GM12864 (cell line): ENCODE data around the gene GOLGA3.
"Not testable (repeated sequence)": the region's sequence is repeated elsewhere in the genome, so short reads cannot be mapped to it uniquely, and the experiment has no call there.

Source experiments
- DNase-seq: peaks from one replicate; pipeline ENCODE4 v3.0.0-alpha.2; 2011; ENCODE audit warnings: low read depth
- H3K4me3 ChIP-seq: 2 replicates; pipeline ENCODE4 v1.5.1; 2011; ENCODE audit warnings: mild to moderate bottlenecking, low read depth, low read length, control low read depth
- CTCF ChIP-seq: IDR thresholded peaks from 2 replicates; pipeline ENCODE4 v1.5.1; 2011; ENCODE audit warnings: low read depth, mild to moderate bottlenecking, moderate library complexity, low read length, control low read depth, inconsistent platforms; ENCODE audit errors: missing control alignments

The GOLGA3 gene

GRCh38 chr12:132841151-132841550 lies 12.5 kb upstream of the GOLGA3 start:
- no peak for TF ChIP-seq CTCF
- no peak for DNase-seq

DNA sequence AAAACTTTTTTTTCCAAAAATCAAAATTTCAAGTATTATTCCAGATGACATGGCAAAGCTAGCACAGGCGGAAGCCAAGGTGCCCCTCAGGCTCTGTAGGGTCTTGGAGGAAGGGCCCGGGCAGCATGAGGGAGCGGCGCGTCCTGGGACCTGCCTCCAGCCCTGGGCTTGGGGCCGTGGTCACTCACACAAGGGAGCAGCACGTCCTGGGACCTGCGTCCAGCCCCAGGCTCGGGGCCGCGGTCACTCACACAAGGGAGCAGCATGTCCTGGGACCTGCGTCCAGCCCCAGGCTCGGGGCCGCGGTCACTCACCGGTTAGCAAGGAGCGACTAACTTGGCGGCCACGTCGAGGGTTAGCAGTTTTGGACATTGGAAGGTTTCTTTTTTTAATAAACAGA lies 11.9 kb upstream of the GOLGA3 start:
- DNase-seq: no peak
- H3K4me3 ChIP-seq: no peak overlapping the region
- TF ChIP-seq CTCF: no peak

More at GRCh38 chr12:132841151-132841550, 12.5 kb upstream of the GOLGA3 start:
- no peak overlapping the region for H3K4me3 ChIP-seq

DNA sequence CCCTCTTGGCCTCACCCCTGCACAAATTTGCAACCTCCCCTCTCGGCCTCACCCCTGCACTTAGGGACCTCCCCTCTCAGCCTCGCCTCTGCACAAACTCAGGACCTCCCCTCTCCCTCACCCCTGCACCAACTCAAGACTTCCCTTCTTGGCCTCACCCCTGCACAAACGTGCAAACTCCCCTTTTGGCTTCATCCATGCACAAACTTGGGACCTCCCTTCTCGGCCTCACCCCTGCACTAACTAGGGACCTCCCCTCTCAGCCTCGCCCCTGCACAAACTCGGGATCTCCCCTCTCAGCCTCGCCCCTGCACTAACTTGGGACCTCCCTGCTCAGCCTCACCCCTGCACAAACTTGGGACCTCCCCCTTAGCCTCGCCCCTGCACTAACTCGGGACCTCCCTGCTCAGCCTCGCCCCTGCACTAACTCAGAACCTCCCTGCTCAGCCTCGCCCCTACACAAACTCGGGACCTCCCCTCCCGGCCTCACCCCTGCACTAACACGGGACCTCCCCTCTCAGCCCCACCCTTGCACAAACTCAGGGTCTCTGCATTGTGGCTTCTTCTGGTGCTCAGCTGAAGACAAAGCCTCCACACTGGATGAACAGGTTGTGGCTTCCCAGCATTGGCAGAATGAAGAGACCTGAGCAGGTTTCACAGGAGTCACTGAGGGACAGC lies 11.0 kb upstream of the GOLGA3 start:
- no peak for TF ChIP-seq CTCF
- no peak overlapping the region for H3K4me3 ChIP-seq
- DNase-seq: no peak

GRCh38 chr12:132838410-132839080 lies 9.9 kb upstream of the GOLGA3 start:
- TF ChIP-seq CTCF: no peak
- H3K4me3 ChIP-seq: no peak overlapping the region
- no peak for DNase-seq

- no peak for DNase-seq
- no peak for TF ChIP-seq CTCF
- no peak overlapping the region for H3K4me3 ChIP-seq
Measured at GRCh38 chr12:132837693-132838409, 9.2 kb upstream of the GOLGA3 start.

DNA sequence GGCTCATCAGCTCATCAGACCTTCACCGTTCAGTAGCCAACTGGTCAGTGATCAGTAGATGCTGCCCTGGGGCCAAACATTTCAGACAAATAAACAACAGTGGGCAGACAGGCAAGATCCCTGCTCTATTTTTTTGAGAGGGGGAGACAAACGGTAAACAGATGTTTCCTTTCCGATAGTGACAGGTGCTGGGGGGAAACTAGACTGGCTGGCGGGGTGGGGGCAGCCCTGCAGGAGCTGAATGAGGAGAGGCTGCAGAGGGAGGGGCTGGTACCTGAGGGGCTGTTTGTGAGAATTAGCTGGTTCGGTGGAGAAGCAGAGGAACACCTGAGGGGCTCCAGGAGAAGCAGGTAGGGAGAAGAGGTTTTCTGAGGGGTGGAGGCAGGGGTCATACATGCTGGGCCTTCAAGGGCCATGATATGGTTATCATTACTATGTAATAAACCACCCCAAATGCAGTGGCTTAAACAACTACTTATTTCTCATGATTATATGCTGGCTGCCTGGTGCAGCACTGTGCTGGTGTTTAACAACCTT lies 8.2 kb upstream of the GOLGA3 start:
- no peak for DNase-seq
- H3K4me3 ChIP-seq: no peak overlapping the region
- TF ChIP-seq CTCF: no peak

DNA sequence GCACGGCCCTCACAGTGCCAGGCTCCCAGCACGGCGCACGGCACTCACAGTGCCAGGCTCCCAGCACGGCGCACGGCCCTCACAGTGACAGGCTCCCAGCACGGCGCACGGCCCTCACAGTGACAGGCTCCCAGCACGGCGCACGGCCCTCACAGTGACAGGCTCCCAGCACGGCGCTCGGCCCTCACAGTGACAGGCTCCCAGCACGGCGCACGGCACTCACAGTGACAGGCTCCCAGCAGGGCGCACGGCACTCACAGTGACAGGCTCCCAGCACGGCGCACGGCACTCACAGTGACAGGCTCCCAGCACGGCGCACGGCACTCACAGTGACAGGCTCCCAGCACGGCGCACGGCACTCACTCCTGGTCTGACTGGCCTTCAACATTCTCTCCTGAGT lies 7.6 kb upstream of the GOLGA3 start:
- DNase-seq, H3K4me3 ChIP-seq: not testable (repeated sequence)
